GM12878 (cell line): Measurements from ENCODE around the gene PIGU. TPM values are rescaled to one million over a fixed set of nuclear protein-coding genes. Genes with fewer than 3 reads are reported as not detected.

ENCODE experiments used
- ASH2L ChIP-seq: fragments of 300-600, 200-600 bp; sonication (generic); IDR thresholded peaks from 2 replicates; pipeline ENCODE4 v1.6.1; 2017; ENCODE audit warnings: low read depth, mild to moderate bottlenecking, borderline replicate concordance
- CBFB ChIP-seq: IDR thresholded peaks from 2 replicates; pipeline ENCODE4 v1.6.1; 2016; ENCODE audit warnings: antibody characterized with exemption, low read depth
- CTCF ChIP-seq, 3 experiments: IDR thresholded peaks in 2 of 3; conservative IDR thresholded peaks in 1 of 3; 2 replicates each; pipeline ENCODE4 v1.5.1; 2011; ENCODE audit warnings: low read depth in 3 of 3, low read length in 3 of 3, mild to moderate bottlenecking in 3 of 3, control low read depth in 2 of 3, moderate library complexity in 2 of 3, inconsistent platforms in 1 of 3, mixed read lengths in 1 of 3; ENCODE audit not compliant: control insufficient read depth in 2 of 3, insufficient read depth in 1 of 3; ENCODE audit errors: extremely low read depth in 1 of 3
- ETV6 ChIP-seq, 2 experiments: fragments of 450-650 bp in 1 of 2; IDR thresholded peaks in 1 of 2; conservative IDR thresholded peaks in 1 of 2; 2 replicates each; pipeline ENCODE4 v1.6.1; 2014; ENCODE audit warnings: antibody characterized with exemption in 1 of 2, borderline replicate concordance in 1 of 2, low read depth in 1 of 2, mild to moderate bottlenecking in 1 of 2, moderate library complexity in 1 of 2
- NBN ChIP-seq: fragments of 450-650 bp; IDR thresholded peaks from 2 replicates; pipeline ENCODE4 v1.6.1; 2016
- NFYA ChIP-seq: IDR thresholded peaks from 2 replicates; pipeline ENCODE4 v1.6.1; 2011; ENCODE audit warnings: low read depth, mild to moderate bottlenecking, low read length, improper control_type of control experiment, borderline replicate concordance
- NR2F1 ChIP-seq: fragments of 450-650 bp; conservative IDR thresholded peaks from 2 replicates; pipeline ENCODE4 v1.6.1; 2017; ENCODE audit warnings: mild to moderate bottlenecking
- NRF1 ChIP-seq: conservative IDR thresholded peaks from 2 replicates; pipeline ENCODE4 v1.6.1; 2011; ENCODE audit warnings: mild to moderate bottlenecking, low read depth, low read length, improper control_type of control experiment
- PBX3 ChIP-seq: IDR thresholded peaks from 2 replicates; pipeline ENCODE4 v1.6.1; 2011; ENCODE audit warnings: mild to moderate bottlenecking, low read depth, low read length, moderate library complexity; ENCODE audit not compliant: insufficient replicate concordance
- RCOR1 ChIP-seq: conservative IDR thresholded peaks from 2 replicates; pipeline ENCODE4 v1.6.1; 2012; ENCODE audit warnings: low read depth, low read length, improper control_type of control experiment
- RELA ChIP-seq: fragments of 450-650 bp; IDR thresholded peaks from 2 replicates; pipeline ENCODE4 v1.8.0; 2014; ENCODE audit warnings: borderline replicate concordance; ENCODE audit not compliant: partially characterized antibody
- SRF ChIP-seq, 2 experiments: IDR thresholded peaks; 2 replicates each; pipeline ENCODE4 v1.6.1; 2011; ENCODE audit warnings: low read depth in 2 of 2, low read length in 2 of 2, mild to moderate bottlenecking in 1 of 2, moderate library complexity in 1 of 2
- TAF1 ChIP-seq: IDR thresholded peaks from 2 replicates; pipeline ENCODE4 v1.6.1; 2011; ENCODE audit warnings: mild to moderate bottlenecking, low read depth, low read length, borderline replicate concordance
- TCF12 ChIP-seq: IDR thresholded peaks from 2 replicates; pipeline ENCODE4 v1.6.1; 2011; ENCODE audit warnings: low read depth, mild to moderate bottlenecking, low read length
- ZNF207 ChIP-seq: fragments of 450-650 bp; IDR thresholded peaks from 2 replicates; pipeline ENCODE4 v1.6.1; 2014; ENCODE audit warnings: antibody characterized with exemption, mild to moderate bottlenecking, borderline replicate concordance
- polyA plus RNA-seq, 11 experiments: library from polyadenylated mRNA; depleted of rRNA in 4 of 11; unstranded in 6 of 11; stranded (reverse) in 5 of 11; fragments of >200 nt; fragmentation: Nextera tagmentation in 4 of 11; fragmentation: Illumina TruSeq in 1 of 11; extraction: Ambion mirVana in 4 of 11; extraction: Trizol in 1 of 11; gene quantifications; 1 replicate in 1 of 11; 2 replicates in 10 of 11; pipeline versions ENCODE4 v1.2.1 to v1.2.3, GENCODE V29; 2011 to 2016; ENCODE audit warnings: inconsistent platforms in 2 of 11, missing spikeins in 2 of 11, low read depth in 1 of 11
- total RNA-seq, 4 experiments: library from RNA; depleted of rRNA in 3 of 4; stranded (reverse); fragments of >200 nt in 3 of 4; fragmentation: Illumina TruSeq in 1 of 4; extraction: Trizol in 1 of 4; gene quantifications; 2 replicates each; pipeline versions ENCODE4 v1.2.1 to v1.2.3, GENCODE V29; 2013 to 2021
- TF ChIP-seq, protein P1 (sequence below): IDR thresholded peaks from 2 replicates; pipeline ENCODE4 v1.6.1; 2012; ENCODE audit warnings: low read length, inconsistent platforms
- TF ChIP-seq, protein P2 (sequence below): IDR thresholded peaks from 2 replicates; pipeline ENCODE4 v1.6.1; 2011; ENCODE audit warnings: borderline replicate concordance, low read depth, mild to moderate bottlenecking, moderate library complexity, low read length; ENCODE audit not compliant: insufficient read depth, poor library complexity, severe bottlenecking
- TF ChIP-seq, protein P3 (sequence below): IDR thresholded peaks from 2 replicates; pipeline ENCODE4 v1.6.1; 2012; ENCODE audit warnings: low read depth, low read length, improper control_type of control experiment

PIGU gene
- total and polyA plus RNA-seq, 10 of the 15 experiments (the other 5 are each of a cell fraction or from before 2014, with no cell fraction given): 4.1 to 88.2 (median 25.0) TPM

DNA sequence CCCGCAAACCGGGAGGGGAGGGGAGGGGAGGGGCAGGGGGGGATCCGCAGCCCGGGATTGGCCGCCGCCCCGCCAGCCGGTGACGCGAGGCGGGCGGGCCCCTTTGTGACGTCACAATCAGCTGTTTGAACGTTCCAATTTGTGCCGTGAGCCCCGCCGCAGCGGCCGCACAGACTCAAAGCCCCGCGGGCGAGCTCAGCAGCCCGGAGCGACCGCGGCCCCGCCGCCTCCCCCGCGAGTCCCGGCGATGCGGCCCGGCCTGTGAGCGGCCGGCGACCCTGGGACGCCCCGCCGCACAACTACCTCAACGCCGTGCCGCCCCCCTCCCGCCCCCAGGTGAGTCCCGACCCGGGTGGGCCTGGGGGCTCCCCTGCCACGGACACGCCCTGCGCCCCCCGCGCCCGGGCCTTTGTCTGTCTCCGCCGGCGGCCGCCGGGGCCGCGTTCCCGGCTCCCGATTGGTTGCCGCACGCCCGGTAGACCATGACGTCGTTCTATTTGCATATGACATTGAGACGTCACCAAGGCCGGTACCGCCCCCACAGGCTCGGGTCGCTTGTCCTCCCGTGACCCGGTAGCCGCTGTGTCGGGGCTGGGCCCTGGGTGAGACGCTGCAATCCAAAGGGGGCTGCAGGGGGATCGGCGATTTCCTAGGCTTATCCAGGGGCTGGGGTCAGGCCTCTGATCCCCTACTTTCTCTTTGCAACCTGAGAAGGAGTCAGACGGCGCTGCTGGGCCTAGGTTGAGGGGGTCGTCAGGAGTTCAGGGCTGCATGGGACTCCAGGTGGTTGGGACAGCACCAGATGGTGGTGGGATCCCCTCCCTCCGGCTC is 27.5 kb upstream of the PIGU start, which contains the start of gene TP53INP2 (continued):
- TF ChIP-seq RCOR1: no peak
- TF ChIP-seq TCF12: no peak
- TF ChIP-seq, protein P1, sequence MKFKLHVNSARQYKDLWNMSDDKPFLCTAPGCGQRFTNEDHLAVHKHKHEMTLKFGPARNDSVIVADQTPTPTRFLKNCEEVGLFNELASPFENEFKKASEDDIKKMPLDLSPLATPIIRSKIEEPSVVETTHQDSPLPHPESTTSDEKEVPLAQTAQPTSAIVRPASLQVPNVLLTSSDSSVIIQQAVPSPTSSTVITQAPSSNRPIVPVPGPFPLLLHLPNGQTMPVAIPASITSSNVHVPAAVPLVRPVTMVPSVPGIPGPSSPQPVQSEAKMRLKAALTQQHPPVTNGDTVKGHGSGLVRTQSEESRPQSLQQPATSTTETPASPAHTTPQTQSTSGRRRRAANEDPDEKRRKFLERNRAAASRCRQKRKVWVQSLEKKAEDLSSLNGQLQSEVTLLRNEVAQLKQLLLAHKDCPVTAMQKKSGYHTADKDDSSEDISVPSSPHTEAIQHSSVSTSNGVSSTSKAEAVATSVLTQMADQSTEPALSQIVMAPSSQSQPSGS: no peak
- no peak for TF ChIP-seq RELA
- no peak for TF ChIP-seq CBFB
- peak; percentile 57; the same call in 1 of the 2 replicates for TF ChIP-seq ZNF207
- TF ChIP-seq CTCF (IDR thresholded peaks at IDR 0.05 in 2 of 3, conservative IDR thresholded peaks at IDR 0.05 in 1 of 3; ENCODE audit: control insufficient read depth in 2 of 3, extremely low read depth in 1 of 3, insufficient read depth in 1 of 3, low read depth in 3 of 3, low read length in 3 of 3): no peak
- TF ChIP-seq, protein P2, sequence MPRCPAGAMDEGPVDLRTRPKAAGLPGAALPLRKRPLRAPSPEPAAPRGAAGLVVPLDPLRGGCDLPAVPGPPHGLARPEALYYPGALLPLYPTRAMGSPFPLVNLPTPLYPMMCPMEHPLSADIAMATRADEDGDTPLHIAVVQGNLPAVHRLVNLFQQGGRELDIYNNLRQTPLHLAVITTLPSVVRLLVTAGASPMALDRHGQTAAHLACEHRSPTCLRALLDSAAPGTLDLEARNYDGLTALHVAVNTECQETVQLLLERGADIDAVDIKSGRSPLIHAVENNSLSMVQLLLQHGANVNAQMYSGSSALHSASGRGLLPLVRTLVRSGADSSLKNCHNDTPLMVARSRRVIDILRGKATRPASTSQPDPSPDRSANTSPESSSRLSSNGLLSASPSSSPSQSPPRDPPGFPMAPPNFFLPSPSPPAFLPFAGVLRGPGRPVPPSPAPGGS: no peak
- no peak for TF ChIP-seq ETV6 (conservative IDR thresholded peaks at IDR 0.05 in 1 of 2, IDR thresholded peaks at IDR 0.05 in 1 of 2; ENCODE audit: borderline replicate concordance in 1 of 2, low read depth in 1 of 2)
- TF ChIP-seq TAF1: no peak
- TF ChIP-seq NBN: peak; percentile 17
- TF ChIP-seq NFYA: no peak
- no peak for TF ChIP-seq ASH2L
- TF ChIP-seq, protein P3, sequence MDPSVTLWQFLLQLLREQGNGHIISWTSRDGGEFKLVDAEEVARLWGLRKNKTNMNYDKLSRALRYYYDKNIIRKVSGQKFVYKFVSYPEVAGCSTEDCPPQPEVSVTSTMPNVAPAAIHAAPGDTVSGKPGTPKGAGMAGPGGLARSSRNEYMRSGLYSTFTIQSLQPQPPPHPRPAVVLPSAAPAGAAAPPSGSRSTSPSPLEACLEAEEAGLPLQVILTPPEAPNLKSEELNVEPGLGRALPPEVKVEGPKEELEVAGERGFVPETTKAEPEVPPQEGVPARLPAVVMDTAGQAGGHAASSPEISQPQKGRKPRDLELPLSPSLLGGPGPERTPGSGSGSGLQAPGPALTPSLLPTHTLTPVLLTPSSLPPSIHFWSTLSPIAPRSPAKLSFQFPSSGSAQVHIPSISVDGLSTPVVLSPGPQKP: no peak
- no peak for TF ChIP-seq NRF1
- TF ChIP-seq SRF (IDR thresholded peaks at IDR 0.05; ENCODE audit: low read depth in 2 of 2, low read length in 2 of 2): no peak
- TF ChIP-seq PBX3: no peak
- TF ChIP-seq NR2F1: peak; percentile 82
